Mucosa of gallbladder (tissue), 1 donor: ENCODE measurements around the gene TLE2. TPM values are rescaled to one million over a fixed set of nuclear protein-coding genes. Genes with fewer than 3 reads are reported as not detected.
"Not testable (repeated sequence)": the region's sequence is repeated elsewhere in the genome, so short reads cannot be mapped to it uniquely, and the experiment has no call there.

Source experiments
- DNase-seq: peaks from one replicate; pipeline ENCODE4 v3.0.0-alpha.2; 2020; ENCODE audit warnings: low spot score
- total RNA-seq: library from RNA; stranded (reverse); gene quantifications from one replicate; pipeline ENCODE4 v1.2.1, GENCODE V29; 2021
- donor health status: DM: no; HTN: no; CAD: no.

The TLE2 gene
- total RNA-seq, 1 donor from 2014 or later, result 64.6 TPM

DNA sequence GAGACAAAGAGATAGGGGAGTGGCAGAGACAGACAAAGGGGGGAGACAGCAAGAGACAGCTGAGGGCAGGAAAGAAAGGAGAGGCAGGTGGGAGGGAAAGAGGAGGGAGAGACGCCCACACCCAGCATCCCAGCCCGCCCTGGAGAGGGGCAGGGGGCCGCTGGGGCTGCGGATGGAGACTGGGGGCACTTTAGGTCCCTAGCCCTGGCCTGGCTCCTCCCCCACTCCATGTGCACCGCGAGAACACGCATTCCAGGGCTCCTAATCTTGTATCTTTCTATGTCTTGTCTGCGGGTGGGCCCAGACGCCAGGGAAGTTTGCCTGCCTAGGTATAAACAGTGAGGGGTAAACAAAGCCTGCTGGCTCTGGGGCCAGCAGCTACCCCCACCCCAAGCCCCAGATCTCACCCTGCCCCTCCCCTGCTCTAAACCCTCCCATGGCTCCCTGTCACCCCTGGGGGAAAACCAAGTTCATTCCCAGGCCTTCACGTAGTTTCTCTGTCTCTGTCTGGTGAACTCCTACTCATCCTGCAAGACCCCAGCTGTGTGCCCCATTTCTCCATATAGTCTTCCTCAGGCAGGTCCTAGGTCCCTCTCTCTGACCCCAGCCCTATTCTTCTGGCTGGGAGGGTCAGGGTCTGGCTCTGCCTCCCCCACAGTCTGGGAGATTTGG, 27.5 kb upstream of the TLE2 start:
- DNase-seq, result no peak

DNA sequence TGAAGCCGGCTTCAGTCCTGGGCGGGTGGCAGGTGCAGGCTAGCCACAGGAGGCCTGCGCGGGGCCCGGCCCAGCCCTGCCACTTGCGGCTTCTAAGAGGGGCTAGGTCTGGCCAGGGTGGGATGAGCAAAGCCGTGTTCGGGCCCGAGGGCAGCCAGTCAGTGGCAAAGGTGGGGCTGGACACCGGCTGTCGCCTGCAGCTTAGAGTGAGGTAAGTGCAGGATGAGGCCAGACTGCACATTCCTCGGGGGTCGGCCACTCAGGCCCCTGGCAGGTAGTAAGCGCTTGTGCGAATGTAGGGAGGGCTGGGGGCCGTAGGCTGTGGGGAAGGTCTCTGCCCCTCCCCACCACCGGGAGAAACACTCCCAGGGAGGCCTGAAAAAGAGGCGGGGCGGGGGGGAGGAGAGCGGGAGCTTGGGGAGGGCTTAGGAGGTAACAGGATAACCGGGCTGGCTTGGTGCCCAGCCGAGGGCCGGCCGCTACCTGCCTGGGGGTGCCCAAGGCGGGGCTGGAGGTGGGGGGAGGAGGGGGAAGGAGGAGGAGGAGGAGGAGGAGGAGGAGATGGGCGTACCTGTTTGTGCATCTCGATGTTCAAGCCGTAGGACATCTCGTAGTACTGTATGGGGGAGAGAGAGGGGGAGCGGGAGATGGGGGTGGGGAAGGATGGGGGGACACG, 26.8 kb upstream of the TLE2 start:
- DNase-seq, result peak; percentile 87

DNA sequence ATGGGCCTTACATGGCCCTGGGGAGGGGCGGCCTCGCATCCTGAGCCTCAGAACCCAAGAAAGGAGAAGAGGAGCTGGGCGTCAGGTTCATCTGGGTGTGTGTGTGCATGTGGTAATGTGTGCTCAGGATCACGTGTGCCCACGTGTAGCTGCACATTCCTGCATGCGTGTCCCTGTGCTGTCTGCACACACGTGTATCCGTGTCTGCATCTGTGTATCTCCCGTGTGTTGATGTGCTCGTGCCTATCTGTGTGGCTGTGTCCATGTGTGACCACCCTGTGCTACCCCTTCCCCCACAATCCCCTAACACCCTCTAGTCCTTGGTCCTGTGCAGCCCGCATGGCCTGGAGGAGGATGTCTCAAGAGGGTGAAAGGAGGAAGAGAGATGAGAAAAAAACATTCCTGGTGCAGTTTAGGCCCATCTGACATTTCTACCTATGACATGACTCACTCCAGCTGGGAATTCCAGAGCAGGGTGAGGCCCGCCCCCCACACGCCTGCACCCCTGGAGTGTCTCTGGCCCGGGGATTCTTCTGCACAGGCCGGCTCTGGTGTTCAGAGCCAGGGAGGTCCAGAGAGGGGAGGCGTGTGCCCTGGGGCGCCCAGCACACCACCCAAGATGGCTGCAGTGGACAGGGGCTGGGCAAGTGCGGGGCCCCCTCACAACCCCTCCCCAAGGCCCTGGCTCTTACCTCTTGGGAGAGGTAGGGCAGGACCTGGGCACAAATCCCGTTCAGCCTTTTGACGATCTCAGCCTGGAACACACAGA, 26.1 kb upstream of the TLE2 start:
- DNase-seq, result peak; percentile 66

DNA sequence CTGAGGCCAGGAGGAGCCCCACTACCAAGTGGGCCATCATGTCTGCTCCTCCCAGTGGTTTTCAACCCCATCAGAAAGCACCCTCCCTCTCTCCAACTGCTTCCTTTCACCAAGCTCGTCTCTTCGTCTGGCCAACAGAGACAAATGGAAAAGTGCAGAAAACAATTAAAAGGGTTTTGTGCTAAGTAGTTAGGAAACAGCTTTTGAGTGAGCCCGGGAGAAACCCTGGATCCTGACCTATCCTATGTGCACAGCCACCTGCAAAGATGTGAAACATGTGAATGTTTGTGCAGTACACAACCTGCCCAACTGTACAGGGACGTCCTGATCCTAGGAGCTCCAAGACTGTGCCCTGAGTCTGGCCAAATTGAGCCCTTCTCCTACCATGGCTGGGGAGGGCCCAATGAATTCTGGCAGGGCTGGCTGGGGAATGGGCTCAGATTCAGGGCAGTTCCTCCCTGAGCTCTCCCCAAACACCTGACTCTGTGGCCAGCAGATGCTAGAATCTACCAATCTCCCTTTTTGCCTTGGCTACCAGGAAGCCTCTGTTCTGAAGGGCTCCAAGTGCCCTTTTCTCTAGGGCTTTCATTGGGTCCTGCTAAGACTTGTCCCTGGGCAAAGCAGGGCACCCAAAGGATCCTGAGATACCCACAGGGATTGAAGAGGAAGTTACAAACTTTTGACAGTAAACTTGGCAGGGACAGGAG, 25.3 kb upstream of the TLE2 start:
- no peak for DNase-seq

DNA sequence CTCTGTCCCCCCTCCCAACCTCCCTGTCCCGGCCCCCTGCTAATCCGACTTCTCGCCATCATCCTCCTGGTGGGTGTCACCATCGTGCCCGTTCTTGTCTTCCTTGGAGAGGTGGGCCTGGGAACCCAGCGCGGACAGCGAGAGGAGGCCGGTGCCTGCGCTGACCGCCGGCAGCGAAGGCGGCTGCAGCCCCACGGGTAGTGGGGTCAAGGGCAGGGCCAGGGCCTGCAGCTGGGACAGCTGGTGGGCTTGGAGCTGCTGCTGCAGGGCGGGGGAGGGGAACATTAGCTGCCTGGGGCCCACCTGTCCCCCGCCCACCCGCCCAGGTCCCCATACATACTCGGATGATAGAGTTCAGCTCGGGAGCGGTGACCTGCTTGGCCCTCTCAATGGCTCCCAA, 24.7 kb upstream of the TLE2 start:
- DNase-seq, result no peak

DNA sequence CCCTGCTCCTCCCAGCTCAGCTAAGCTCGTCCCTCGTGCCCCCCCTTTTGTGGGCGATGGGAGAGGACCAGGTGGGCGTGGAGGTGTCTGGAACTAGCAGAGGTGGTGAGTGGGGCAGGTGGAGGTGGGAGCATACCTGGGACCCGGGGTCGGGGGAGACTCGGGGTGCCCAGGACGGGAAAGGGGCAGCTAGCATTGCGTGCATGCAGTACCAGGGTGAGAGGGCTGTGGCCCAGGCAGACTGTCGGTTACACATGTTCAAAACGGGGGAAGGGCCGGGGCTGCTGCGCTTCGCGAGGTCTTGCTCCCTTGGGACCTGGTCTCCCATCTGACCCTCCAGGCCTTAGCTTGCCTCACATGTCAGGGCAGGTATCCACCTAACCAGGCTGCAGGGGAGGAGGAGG, 24.1 kb upstream of the TLE2 start:
- DNase-seq, result no peak

DNA sequence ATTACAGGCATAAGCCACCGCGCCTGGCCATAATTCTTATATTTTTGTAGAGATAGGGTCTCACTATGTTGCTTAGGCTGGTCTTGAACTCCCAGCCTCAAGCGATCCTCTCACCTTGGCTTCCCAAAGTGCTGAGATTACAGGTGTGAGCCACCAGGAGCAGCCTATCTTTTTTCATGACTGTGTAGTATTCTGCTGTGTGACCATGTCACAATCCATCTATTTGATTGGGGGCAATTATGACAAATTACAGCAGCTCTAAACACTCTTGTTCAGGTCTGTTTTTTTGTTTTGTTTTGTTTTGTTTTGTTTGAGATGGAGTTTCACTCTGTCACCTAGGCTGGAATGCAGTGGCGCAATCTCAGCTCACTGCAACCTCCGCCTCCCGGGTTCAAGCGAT, 20.9 kb upstream of the TLE2 start:
- not testable (repeated sequence) for DNase-seq

DNA sequence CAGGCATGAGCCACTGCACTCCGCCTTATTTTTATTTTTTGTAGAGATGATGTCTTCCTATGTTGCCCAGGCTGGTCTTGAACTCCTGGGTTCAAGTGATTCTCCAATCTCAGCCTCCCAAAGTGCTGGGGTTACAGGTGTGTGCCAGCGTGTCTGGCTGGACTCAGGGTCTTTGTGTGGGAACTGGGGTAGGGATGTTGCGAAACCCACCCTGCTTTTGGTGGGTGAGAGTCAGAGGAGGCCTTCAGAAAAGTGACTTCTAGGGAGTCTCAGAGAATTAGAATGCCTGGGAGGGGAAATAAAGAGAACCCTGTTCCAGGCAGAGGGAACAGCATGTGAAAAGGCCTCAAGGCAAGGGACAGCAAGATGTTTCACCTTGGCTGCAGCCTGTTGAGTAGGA, 20.0 kb upstream of the TLE2 start:
- no peak for DNase-seq

DNA sequence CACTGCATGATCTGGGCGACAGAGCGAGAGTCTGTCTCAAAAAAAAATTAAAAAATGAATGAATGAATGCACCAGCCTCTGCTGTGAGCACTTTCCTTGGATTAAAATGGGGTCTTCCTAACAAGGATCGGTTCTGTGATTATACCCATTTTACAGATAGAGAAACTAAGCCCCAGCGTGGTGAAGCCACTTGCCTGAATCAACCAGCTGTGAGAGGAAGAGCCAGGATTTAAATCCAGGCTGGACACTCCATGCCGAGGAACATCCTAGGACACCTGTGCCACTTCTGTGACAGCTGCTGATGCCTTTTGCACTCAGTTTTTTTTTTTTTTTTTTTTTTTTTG, 19.1 kb upstream of the TLE2 start:
- no peak for DNase-seq

DNA sequence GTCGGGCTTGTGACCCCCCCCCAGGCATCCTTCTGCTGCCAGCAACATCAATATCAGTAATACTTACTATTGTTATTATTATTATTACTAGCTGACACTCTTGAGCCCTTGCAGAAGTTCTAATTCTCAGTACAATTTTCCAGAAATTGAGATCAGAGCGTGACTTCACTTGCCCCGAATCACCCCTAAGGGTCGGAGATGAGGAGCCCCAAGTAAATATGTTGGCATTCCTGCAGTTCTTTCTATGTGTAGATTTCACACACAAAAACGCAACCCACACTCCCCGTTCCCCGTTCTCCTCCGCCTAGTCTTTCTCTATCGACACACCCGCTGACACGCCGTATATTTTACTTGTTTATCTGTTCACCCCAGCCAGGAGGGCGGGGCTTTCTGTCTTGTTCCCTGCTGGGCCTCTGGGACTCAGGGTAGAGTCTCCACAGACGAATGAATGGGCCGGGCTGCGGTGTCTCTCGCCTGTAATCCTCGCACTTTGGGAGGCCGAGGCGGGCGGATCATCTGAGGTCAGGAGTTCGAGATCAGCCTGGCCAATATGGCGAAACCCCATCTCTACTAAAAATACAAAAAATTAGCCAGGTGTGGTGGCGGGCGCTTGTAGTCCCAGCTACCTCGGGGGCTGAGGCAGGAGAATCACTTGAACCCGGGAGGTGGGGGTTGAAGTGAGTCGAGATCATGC, 18.6 kb upstream of the TLE2 start:
- DNase-seq, result peak; percentile 83

DNA sequence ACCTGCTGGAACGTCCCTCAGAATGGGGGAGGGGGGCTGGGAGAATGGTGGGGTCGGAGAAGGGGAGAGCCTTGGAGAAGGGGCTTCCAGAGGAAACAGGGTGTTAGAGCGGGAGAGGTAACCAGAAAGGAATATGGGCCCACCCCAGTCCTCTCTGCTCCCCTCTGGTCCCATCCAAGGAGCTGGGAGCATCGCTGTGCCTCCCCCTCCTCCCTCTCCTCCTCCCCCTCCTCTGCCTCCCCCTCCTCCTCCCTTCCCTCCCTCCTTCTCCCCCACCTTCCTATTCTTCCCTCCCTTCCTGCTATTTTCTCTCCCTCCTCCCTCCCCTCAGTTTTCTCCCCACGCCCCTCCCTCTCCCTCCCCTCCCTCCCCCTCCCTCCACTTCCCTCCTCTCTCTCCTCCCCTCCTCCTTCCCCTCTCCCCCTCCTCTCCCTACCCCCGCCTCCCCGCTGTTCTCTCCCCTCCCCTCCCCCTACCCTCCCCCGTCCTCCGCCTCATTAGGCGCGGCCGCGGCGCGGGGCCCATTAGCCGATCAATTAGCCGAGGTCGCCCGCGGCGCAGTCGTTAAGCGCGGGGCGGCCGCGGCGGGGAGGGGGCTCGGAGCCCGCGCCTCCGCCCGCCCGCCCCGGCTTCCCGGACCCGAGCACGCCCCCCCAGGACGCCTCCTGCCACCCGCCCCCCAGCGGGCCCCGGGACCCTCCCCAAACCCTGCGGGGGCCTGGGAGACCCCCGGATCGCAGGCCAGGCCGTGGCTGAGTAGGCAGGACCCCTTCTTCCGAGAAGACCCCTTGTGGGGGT, 17.8 kb upstream of the TLE2 start:
- DNase-seq, result peak; percentile 37

DNA sequence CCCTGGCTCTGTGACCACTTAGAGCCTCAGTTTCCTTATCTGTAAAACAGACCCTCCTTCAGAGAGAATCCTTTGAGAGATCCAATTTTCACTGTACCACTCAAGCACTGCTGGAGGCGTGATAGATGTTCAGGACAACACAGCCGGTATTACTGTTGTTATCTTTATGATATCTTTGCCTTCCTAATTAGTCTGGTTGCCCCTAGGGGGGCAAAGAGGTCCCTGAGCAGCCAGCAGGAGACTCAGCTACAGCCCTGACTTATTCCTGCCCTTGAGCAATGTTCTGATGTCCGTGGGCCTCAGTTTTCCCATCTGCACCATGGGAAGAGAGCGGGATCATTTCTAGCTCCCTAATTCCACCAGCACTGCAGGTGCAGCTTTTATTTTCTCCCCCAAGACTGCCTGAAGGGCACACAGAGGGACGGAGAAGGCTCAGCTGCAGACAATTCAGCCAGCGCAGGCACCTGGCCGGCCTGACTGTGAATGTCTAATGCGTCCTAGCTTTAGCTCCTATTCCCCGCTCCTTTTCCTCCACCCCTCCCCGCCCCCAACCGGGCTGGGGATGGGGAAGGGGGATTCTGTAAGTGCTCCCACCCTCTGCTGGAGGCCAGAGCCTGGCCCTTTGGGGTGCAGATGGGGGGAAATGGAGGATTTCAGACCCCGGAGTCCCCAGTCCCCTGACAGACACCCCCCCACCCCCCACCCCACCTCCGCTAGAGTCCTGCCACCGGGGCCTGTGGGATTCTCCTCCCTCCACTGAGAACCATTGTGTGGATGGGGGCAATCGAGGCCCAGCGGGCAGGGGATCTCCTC, 17.0 kb upstream of the TLE2 start:
- no peak for DNase-seq

DNA sequence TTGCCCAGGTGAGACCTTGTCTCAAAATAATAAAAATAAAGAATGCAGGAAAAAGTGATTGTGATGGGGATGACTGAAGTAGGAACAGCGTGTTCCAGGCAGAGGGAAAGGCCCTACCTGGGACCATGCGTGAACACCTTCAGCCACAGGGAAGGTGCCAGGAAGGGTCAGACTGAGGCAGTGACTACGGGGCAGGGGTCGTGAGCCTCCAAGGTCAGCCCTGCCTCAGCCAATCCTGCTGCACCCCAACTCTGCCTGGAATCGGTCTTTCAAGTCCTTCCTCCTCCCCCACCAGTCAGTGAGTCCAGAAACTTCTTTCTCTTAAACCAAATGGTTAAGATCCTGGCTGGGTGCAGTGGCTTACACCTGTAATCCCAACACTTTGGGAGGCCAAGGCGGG, 16.1 kb upstream of the TLE2 start:
- no peak for DNase-seq

DNA sequence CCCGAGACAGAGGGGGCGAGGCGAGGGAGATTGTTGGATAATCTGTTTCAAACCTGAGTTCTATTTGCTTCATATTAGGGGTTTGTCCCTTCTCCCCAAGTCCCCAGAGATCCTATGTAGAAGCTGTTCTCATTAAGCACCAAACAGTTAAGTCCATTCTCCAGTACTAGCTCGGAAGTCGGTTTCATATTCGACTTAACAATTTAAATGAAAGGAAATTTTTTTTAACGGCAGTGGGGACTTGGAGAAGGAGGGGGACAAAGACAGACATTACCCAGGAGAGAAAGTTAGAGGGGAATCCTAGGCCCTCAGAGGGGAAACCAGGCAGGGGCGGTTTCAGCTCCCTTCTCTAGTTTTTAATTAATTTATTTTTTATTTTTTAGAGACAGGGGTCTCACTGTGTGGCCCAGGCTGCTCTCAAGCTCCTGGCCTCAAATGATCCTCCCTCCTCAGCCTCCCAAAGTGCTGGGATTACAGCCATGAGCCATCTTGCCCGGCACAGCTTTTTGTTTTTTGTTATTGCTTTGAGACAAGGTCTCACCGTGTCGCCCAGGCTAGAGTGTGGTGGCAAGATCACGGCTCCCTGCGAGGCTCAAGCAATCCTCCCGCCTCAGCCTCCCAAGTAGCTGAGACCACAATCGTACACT, 13.7 kb upstream of the TLE2 start:
- DNase-seq, result no peak

DNA sequence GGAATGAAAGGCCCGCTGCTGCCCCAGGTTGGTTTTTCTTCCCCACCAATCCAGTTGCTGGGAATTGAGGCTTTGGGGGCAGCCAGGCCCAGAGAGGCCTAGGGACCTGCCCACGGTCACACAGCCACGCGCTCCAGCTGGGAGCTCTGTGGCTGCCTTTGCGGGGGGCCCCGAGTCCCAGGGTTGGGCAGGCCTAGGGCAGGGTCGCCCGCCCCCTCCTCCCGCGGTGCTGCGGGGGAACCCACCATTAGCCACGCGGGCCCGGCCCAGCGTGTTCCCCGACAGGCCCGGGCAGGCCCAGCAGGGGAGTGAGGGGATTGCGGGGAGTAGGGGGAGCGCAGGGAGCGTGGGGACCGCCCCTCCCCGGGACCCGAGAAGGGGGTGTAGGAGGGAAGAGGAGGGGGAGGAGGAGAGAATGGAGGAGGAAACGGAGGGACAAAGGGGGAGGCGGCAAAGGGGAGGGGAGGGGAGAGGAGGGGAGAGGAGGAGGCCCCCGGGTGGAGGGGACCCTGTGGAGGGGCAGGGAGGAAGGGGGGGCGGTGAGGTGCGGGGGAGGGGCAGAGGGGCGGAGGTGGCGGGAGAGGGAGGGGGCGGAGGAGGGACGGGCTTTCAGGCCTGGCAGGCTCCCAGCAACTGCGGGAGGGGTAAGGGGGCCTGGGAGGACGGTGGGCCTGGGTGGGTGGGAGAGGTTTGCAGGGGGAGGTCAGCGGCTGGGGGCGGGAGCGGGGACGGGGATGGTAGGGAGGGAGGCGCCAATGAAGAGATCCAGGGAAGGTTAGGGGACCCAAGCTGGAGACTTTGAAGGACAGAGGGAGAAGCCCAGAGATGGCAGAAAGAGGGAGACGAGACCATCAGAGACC, 12.9 kb upstream of the TLE2 start:
- no peak for DNase-seq

DNA sequence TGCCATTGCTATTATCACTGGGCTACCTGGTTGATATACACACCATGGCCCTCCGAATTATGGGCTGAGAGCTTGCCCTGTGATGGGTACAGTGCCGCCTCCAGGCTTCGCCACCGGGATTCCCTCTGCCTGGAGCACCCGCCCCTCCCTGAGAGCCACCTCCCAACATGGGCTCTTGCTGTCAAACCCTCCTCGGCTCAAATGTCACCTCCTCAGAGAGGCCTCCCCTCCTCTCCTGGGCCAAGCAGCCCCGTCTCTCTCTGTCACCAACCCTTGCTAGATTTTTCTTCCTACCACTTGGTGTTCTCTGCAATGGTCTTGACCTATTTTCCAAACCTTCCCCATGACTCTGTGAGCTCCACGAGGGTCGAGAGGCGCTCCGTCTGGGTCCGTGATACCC, 12.2 kb upstream of the TLE2 start:
- no peak for DNase-seq

DNA sequence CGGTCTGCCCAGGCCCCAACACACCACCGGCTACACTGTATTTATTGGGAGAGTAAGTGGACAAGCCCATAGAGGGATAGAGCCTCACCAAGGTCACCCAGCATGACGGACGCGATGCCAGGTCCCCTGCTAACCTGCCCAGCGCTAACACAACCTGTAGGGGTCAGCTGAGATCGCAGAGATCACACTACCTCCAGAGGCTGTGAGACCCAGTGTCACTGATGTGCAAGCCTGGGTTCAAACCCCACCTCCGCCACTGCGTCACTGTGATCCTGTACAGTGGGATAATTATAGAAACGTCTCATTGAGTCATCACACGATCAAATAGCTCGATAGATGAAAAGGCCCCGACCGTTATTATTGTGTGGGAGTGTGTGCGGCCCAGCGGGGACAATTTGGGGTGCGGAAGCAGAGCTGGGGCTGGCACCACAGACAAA, 10.6 kb upstream of the TLE2 start:
- no peak for DNase-seq

DNA sequence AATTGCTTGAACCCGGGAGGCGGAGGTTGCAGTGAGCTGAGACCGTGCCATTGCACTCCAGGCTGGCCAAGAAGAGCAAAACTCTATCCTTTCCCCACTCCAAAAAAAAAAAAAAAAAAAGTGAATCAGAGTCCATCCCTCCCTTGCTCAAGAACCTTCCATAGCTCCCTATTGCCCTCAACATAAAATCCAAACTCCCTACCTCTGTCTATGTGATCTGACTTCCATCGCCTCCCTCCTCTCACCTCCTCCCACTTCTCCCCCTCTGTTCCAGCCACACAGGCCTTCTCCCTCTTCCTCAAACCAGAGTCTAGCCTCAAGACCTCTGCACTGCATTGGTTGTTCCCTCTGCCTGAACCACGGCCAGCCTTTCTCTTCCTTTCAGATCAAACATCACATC, 10.0 kb upstream of the TLE2 start:
- DNase-seq, result no peak

DNA sequence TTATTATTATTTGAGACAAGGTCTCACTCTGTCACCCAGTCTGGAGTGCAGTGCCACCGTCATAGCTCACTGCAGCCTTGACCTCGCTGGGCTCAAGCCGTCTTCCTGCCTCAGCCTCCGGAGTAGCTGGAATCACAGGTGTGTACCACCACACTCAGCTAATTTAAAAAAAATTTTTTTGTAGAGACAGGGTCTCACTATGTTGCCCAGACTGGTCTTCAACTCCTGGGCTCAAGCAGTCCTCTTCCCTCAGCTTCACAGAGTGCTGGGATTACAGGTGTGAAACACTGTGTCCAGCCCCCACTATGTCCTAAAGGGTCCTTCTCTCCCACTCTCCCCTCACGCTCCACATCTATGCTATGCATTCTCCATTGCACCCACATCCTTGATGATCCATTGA, 9.1 kb upstream of the TLE2 start:
- DNase-seq, result no peak
